Mesenteric fat pad (tissue), 1 donor: ENCODE measurements around the gene PKHD1. TPM values are rescaled to one million over a fixed set of nuclear protein-coding genes. Genes with fewer than 3 reads are reported as not detected.

ENCODE experiments used
- DNase-seq: peaks from one replicate; pipeline ENCODE4 v3.0.0-alpha.2; 2020; ENCODE audit warnings: low spot score
- total RNA-seq: library from RNA; stranded (reverse); fragmentation: NEBNext Ultra II Directional; extraction: Animal tissue kit (Norgen Biotek cat#: 25700); gene quantifications from one replicate; pipeline ENCODE4 v1.2.1, GENCODE V29; 2021
- donor health status: DM: yes; HTN: yes; CAD: no.

The PKHD1 gene
- total RNA-seq, 1 donor from 2014 or later, result not detected

DNA sequence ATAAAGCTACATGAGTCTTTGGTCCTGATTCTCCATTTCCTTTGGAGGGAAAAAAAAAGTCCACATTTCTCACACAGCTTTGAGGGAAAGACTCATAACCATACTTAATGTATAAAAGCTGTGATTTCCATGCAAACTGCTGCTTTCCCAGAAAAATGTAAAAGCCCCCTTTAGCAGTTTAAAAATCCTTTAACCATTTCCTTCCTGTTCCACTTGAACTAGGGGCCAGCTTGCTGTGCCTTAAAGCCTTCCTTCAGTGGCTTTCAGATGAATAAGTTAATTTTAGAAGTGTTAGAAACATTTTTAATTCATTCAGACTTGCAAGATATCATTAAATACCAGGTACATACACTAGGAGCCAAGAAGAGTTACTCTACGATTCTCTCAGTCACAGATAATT is 273.5 kb downstream of the PKHD1 start:
- DNase-seq, result no peak

DNA sequence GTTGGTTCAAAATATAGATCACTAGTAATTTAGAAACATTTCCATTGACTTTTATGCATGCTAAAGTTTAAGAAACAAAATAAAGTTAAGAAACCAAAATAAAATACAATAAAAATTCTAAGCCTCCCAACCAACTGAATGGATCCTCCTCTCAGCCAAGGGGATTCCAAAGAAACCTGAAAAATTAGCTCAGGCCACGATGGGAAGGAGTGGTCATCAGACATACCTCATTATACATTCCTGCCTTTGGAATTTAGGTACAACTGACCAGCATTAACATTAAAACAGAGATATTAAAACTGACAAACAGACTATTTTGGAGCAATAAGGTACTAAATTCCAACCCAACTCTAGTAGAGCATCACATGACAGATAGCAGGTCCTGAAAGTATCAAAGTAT is 275.2 kb downstream of the PKHD1 start:
- DNase-seq, result no peak

GRCh38 chr6:51805517-51805916 is 281.9 kb downstream of the PKHD1 start:
- DNase-seq, result no peak

GRCh38 chr6:51800603-51801002 is 286.8 kb downstream of the PKHD1 start:
- no peak for DNase-seq

GRCh38 chr6:51793393-51793792 is 294.0 kb downstream of the PKHD1 start:
- DNase-seq, result no peak

GRCh38 chr6:51792273-51793030 is 295.0 kb downstream of the PKHD1 start:
- no peak for DNase-seq

GRCh38 chr6:51790946-51791345 is 296.5 kb downstream of the PKHD1 start:
- DNase-seq, result no peak

DNA sequence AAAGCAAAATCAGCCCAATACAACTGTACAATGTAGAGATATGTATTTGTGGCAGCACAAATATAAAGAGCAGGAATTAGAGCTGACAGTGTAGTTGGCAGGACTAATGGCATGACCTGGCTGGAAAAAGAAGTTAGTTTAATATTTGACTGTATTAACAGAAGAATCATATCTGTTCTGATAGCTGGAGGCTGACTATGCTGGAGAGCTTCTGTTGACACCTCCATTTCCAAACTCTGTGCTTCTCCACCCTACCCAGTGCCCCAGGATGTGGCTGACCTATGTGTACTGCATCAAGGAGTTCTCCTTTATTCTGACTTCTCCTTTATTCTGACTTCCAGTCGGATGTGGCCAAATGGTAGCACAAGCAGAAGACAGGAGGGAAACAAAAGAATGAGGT is 299.3 kb downstream of the PKHD1 start:
- DNase-seq, result no peak

DNA sequence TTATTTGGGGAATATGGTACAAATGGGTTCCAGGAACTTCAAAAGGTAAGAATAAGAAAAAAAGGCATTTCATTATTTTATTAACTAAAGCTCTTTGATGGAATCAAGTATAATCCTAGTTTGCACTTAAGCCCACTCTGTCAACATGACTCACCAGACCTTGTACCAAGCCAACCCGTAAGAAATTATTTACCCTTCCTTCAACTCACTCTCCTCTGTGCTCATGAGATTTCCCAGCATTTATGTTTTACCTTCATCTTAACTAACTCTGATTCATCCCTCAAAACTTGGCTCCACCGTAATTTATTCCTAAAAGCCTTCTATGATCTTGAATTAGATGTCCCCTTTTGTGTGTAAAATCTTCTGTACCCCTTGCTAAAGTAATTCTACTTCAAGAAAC is 308.7 kb downstream of the PKHD1 start:
- no peak for DNase-seq

DNA sequence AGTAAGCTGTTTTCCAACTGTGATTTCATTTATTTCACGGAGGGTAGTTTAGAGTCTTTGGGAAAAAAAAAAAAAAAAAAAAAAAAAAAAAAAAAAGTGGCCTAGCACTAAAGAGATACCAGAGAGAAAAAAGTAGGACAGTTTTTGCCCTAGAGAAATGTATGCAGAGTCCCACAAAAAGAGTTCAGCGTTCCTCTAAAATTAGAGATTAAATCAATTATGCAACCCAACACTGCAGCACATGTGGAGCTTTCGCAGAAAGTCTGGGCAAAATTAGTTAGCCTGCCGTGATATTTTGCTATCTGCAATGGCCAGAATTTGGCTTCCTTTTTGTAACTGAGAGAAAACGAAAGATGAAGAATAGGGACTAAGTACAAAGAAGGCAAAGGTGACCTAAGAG is 309.8 kb downstream of the PKHD1 start:
- DNase-seq, result no peak

- DNase-seq, result no peak
Observed at GRCh38 chr6:51775942-51776860, 311.2 kb downstream of the PKHD1 start.

DNA sequence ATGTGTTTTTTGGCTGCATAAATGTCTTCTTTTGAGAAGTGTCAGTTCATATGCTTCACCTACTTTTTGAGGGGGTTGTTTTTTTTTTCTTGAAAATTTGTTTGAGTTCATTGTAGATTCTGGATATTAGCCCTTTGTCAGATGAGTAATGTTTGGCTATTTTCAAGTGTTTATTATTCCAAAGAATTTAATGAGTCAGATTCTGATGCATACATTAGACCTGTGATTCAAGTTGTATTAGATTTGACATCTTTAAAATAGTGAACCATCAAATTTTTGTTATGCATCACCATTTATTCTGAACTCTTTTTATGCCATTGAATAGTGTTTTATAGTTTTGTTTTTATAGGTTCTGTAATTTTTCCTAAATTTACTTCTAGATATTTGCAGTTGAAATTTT is 319.3 kb downstream of the PKHD1 start:
- DNase-seq, result no peak

GRCh38 chr6:51765230-51765629 is 322.2 kb downstream of the PKHD1 start:
- DNase-seq, result no peak

DNA sequence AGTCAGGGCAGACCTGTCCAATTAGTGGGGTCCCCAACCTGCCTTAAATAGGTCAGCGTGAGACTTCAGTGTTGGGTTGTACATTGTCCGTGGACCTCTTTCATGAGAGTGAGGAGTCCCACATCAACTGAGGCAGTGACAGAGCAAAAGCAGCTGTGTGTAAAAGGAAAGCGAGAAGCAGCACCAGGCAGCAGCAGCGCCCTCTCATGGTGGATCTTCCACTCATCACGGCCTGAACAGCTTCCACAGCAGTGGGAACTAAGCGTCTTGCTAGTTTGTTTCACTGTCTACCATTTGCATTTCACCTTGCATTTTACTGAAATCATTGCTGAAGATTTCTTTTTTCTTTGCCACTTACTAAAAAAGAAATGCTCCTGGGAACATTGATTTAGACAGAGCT is 333.8 kb downstream of the PKHD1 start:
- no peak for DNase-seq

DNA sequence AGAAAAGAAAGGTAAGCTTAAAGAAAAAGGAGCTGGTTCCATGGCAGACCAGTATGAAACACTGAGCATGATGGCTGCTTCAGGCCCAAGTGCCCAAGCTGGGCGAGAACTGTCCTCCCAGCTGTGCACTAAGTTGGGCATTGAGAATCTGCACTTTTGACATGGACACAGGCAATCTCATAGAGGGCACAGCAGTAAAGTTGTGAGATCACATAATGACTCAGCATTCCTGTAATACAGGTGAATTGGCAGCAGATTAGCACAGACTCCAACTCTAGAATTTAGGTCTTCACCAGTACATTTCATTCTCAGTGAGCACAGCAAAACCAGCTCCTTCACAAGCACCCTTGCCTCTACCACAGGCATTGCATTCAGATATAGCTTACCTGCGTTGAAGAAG is 343.4 kb downstream of the PKHD1 start:
- no peak for DNase-seq

DNA sequence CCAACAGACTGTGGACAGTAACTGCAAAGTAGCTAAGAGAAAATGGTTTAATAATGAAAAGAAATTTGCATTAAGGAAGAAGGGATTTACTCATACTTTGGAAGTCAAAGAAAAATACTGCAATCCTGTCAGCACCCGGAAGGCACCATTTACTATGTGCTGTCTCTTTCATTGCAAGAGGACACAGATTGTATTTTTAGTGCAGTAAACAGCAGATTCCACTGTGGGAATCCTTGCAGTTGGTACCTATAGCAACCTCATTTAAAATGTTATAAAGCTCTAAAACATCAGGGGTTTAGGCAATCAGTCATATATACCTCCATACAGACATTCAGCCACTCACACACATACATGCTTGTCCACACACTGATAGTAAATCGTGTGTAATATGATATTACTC is 346.8 kb downstream of the PKHD1 start:
- DNase-seq, result no peak

DNA sequence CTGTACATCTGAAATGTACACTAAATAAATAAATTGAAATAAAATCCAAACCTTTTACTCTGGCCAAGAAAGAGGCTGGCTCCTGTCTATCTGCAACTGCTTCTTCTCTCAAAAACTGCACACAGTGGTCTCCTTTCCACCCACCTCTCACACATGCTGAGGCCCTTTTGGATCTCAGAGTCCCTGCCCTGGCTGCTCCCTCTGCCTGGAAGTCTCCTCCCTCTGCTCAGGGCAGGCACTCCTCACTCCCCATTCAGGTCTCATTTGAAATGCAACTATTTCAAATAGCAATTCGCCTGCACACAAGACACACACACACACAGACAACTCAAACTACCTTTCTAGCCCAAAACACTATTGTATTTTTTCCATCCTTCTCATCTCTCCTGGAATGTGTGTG is 348.8 kb downstream of the PKHD1 start:
- no peak for DNase-seq

DNA sequence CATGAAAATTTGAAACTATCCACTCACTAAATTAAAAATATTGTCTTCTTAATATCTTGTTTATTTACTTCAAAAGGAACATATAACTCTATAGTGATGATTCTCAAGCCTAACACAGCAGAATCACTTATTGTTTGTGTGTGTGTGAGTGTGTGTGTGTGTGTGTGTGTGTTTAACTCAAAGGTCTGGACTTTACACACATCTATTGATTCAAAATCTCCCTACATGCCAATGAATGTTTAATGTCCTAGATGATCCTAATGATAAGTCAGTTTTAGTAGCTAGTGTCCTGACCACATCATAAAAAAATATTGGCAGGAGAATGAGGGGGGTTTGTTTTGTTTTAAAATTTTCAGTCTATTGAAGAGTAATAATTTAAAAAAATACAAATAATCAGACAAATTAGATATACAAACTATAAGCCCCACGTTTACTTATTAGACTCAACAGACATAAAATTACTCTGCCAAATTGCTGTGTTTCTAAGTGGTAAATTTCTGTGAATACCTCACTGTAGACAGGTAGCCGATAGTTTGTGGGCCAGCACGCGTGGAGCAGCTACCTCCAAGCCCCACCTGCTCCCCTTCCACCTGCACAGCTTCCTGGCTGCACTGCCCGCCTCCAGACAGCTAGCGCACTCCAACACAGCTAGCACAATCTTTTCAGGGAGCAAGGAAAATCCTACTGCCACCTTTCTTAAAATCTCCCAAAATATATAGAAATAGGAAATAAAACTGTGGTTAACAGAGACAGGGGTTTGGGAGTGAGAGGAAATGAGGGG is 349.6 kb downstream of the PKHD1 start:
- no peak for DNase-seq

DNA sequence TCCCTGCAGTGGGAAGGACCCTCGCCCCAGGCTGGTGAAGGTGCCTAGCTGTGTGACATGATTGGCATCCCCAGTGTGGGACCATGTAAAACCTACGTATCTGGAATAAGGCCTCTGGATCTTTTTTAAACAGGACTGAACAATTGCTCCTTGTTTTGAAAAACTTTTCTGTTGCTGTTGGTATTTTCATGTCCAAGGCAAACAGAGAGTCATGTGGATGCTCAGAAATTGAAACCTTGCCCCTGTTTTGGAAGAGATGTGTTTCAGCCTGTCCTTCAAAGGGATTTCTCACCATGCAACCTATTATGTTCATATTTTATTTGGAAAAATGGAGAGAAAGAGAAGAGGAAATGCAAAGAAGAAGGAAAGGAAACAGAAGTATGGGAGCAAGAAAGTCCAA is 362.3 kb downstream of the PKHD1 start:
- DNase-seq, result no peak

GRCh38 chr6:51720327-51720726 is 367.1 kb downstream of the PKHD1 start:
- DNase-seq, result no peak

- DNase-seq, result no peak
Observed at GRCh38 chr6:51719297-51719696, 368.1 kb downstream of the PKHD1 start.

- no peak for DNase-seq
Observed at GRCh38 chr6:51718533-51718932, 368.9 kb downstream of the PKHD1 start.
